ENCODE measurements around the gene DNASE1L3. TPM values are rescaled to one million over a fixed set of nuclear protein-coding genes. Genes with fewer than 3 reads are reported as not detected.
"Not testable (repeated sequence)": the region's sequence is repeated elsewhere in the genome, so short reads cannot be mapped to it uniquely, and the experiment has no call there.

DNASE1L3 gene
- total RNA-seq, 1 donor from 2014 or later = 10.0 TPM

DNA sequence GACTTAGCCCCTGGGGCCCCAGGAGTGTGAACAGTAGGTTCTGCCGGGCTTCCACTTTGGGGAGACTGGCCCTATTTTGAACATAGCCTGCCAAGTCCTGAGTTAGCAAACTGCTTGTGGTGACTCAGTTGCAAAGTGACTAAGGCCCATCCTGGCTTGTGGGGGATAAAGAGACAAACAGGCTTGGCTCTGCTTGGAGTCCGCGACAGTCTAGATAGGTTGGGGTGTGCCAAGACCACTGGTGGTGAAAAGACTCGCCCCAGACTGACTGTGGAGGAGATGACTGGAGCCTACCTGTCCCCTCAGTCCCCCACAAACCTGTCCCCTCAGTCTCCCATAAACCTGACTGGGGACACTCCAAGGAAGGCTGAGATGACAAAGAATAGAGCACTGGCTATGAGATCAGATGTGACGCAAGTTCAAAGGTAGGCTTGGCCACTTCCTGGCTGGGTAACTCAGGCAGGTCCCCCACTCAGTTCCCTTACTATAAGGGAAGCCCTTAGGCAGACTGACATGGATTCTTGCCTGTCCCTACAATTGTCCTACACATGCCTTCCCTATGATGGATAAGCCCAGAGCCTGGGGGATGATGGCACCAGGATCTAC, 4.3 kb downstream of the DNASE1L3 start:
- no peak for TF ChIP-seq CTCF (IDR thresholded peaks at IDR 0.05)
- intact Hi-C loops (cut with DNase I) = no loop called here
- Histone ChIP-seq H3K36me3 (no peaks in the 10 kb centered on the region), H3K9me3 (no peaks in the 10 kb centered on the region), H3K27ac (no peak overlapping the region), H3K4me1 (no peaks in the 10 kb centered on the region), H3K27me3 (no peaks in the 10 kb centered on the region), H3K4me3 (no peak overlapping the region)
- peak in 1 of 2 donors; percentile 53 for DNase-seq (ENCODE audit: low spot score in 2 of 2)

DNA sequence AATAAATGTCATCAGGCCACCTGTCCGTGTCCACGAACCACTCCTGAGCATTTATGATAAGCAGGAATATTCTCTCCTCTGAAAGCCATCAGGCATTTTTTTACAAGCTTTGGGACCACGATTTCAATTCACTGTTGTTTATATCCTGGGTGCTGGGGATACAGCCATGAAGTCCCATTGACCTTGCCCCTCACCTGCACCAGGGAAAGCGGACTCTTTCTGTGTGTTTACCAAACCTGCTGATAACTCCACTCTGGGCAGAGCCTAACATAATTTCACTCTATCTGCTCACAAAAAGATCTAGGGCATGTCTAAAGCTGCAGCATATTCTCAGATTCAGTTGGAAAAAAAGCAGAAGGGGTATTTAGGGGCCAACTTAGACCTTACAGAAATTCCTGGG, 4.8 kb downstream of the DNASE1L3 start:
- no peak for DNase-seq (ENCODE audit: low spot score in 2 of 2)
- Histone ChIP-seq H3K27me3 (no peaks in the 10 kb centered on the region), H3K4me1 (no peaks in the 10 kb centered on the region), H3K36me3 (no peaks in the 10 kb centered on the region), H3K4me3 (no peak overlapping the region), H3K9me3 (no peaks in the 10 kb centered on the region), H3K27ac (no peak overlapping the region)
- intact Hi-C loops (cut with DNase I) = no loop called here
- TF ChIP-seq CTCF (IDR thresholded peaks at IDR 0.05) = no peak

DNA sequence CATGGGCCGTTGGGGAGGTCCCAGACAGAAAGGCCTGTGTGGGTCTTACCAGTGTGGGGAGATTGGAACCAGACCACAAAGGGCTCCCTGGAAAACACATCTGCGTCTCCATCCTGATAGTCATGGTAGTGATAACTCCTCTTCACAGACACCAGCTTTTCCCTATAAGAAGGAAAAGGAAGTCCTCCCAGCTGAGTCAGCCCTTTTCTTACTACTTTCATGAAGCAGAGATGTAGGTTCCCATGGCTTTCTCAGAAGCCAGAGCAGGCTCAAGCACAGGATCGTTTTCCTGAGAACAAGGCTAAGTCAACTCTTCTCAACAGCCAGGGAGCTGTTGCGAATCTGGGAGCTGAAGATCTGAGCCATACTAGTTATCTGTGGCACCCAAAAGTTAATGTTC, 6.1 kb downstream of the DNASE1L3 start:
- no peak for DNase-seq (ENCODE audit: low spot score in 2 of 2)
- no peaks in the 10 kb centered on the region for H3K4me1 ChIP-seq
- TF ChIP-seq CTCF (IDR thresholded peaks at IDR 0.05) = no peak
- intact Hi-C loops (cut with DNase I) = no loop called here
- no peak overlapping the region for H3K27ac ChIP-seq
- no peaks in the 10 kb centered on the region for H3K36me3 ChIP-seq
- H3K4me3 ChIP-seq = no peak overlapping the region
- H3K9me3 ChIP-seq = no peaks in the 10 kb centered on the region
- no peaks in the 10 kb centered on the region for H3K27me3 ChIP-seq

DNA sequence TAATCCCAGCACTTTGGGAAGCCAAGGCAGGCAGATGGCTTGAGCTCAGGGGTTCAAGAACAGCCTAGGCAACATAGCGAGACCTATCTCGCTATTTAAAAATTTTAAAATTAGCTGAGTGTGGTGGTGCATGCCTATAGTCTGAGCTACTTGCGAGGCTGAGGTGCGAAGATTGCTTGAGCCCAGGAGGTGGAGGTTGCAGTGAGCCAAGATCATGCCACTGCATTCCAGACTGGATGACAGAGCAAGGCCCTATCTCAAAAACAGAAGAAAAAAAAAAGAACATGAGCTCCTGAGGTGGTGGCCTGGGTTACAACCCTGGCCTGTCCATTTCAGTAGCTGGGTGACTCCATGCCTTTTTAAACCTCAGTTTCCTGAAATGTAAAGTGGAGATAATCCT, 7.2 kb downstream of the DNASE1L3 start:
- no peak overlapping the region for H3K4me3 ChIP-seq
- no peaks in the 10 kb centered on the region for H3K9me3 ChIP-seq
- intact Hi-C loops (cut with DNase I) = no loop called here
- peaks cover 0 to 6% of the 10 kb centered on the region in 2 donors for H3K4me1 ChIP-seq
- no peaks in the 10 kb centered on the region for H3K36me3 ChIP-seq
- no peak overlapping the region for H3K27ac ChIP-seq
- TF ChIP-seq CTCF (IDR thresholded peaks at IDR 0.05) = no peak
- H3K27me3 ChIP-seq = no peaks in the 10 kb centered on the region
- DNase-seq (ENCODE audit: low spot score in 2 of 2) = no peak

- intact Hi-C loops (cut with DNase I) = no loop called here
- no peak overlapping the region for H3K27ac ChIP-seq
- H3K27me3 ChIP-seq = no peaks in the 10 kb centered on the region
- no peaks in the 10 kb centered on the region for H3K9me3 ChIP-seq
- H3K4me3 ChIP-seq = no peak overlapping the region
- DNase-seq (ENCODE audit: low spot score in 2 of 2) = no peak
- peaks cover 0 to 12% of the 10 kb centered on the region in 2 donors for H3K4me1 ChIP-seq
- TF ChIP-seq CTCF (IDR thresholded peaks at IDR 0.05) = no peak
- no peaks in the 10 kb centered on the region for H3K36me3 ChIP-seq
These were observed 7.8 kb downstream of the DNASE1L3 start for GRCh38 chr3:58202917-58203360.

GRCh38 chr3:58201451-58201850, 9.3 kb downstream of the DNASE1L3 start:
- intact Hi-C loops (cut with DNase I); H3K27ac ChIP-seq; H3K4me3 ChIP-seq; H3K27me3 ChIP-seq; DNase-seq (ENCODE audit: low spot score in 2 of 2); H3K36me3 ChIP-seq; H3K9me3 ChIP-seq: not testable (repeated sequence)
- peaks cover 0 to 13% of the 10 kb centered on the region in 2 donors for H3K4me1 ChIP-seq

Measured in ascending aorta (tissue), 2 donors.